Measurements from ENCODE around the gene SPINT1.

The SPINT1 gene

DNA sequence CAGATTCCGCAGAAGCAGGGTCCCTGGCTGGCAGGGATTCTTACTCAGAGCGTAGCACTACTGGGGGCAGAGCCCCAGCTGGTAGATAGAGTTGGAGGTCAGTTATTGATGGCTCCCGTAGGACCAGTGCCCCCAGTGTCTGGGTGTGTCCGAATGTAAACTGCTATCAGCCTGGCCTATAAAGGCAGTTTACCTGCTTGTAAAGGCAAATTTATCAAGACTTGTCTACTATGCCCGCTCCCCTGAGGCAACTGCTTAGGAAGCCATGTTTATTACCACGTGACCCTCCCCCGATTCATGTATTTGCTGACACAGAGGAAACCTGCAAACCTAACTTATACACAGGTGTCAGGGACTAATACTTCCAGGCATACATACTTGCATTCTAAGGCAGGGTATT, 14.7 kb upstream of the SPINT1 start:
- no peak for DNase-seq (ENCODE audit: low read depth)

DNA sequence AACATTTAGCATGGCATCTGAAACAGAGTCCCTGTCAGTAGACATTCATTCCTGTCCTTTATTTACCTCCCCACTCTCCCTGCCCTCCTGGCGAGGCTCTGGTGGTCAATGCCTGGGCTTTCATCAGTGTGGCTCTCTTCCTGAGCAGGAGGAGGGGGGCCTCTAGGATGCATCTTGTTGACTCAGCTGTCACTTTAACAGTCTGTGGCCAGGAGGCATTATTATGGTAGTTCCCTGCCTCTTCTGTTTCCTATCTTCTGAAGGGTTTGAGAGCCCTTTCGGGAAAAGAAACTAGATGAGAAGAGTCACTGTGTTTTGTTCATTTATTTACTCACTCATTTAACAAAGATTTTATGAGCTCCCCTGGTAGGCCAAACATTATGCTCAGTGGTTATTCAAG, 13.0 kb upstream of the SPINT1 start:
- no peak for DNase-seq (ENCODE audit: low read depth)

DNA sequence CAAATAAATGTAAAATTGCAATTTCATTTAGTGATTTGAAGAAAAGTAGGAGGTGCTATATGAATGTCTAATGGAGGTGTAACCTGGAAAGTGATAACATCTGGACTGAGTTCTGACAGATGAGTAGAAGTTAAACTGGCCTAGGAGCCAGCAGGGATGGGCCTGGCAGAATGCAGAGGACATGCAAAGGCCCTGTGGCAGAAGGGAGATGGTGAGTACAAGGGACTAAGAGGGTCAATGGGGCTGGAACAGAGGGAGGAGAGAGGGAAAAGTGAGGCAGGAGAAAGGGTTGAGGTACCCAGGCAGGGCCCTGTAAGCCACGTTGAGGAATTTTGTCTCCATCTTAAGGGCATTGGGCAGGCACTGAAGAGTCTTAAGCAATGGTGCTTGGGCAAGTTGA, 12.0 kb upstream of the SPINT1 start:
- no peak for DNase-seq (ENCODE audit: low read depth)

- DNase-seq (ENCODE audit: low read depth), result no peak
Measured at GRCh38 chr15:40832903-40833302, 10.9 kb upstream of the SPINT1 start.

DNA sequence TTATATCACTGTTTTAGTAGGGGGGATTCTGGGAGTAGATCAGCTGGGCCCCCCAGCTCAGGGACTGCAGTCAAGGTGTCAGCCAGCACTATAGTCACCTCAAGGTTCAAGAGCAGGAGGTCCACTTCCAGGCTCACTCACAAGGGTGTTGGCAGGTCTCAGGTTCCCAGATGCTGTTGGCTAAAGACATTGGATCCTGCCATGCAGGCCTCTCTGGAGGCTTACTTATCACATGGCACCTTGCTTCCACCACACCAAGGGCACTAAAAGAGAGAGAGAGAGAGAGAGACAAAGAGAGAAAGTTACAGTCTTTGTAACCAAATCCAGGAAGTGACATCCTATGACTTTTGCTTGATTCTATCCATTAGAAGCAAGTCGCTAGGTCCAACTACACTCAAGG, 7.8 kb upstream of the SPINT1 start:
- no peak for DNase-seq (ENCODE audit: low read depth)

GRCh38 chr15:40838756-40839155, 5.1 kb upstream of the SPINT1 start:
- no peak for DNase-seq (ENCODE audit: low read depth)

- no peak for DNase-seq (ENCODE audit: low read depth)
Measured at GRCh38 chr15:40841741-40842140, 2.1 kb upstream of the SPINT1 start.

GRCh38 chr15:40843261-40843884, 475 bp upstream of the SPINT1 start:
- DNase-seq (ENCODE audit: low read depth), result no peak

DNA sequence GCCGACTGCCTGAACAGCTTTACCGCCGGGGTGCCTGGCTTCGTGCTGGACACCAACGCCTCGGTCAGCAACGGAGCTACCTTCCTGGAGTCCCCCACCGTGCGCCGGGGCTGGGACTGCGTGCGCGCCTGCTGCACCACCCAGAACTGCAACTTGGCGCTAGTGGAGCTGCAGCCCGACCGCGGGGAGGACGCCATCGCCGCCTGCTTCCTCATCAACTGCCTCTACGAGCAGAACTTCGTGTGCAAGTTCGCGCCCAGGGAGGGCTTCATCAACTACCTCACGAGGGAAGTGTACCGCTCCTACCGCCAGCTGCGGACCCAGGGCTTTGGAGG, 815 bp downstream of the SPINT1 start:
- no peak for DNase-seq (ENCODE audit: low read depth)

GRCh38 chr15:40845036-40845435, 1.2 kb downstream of the SPINT1 start:
- DNase-seq (ENCODE audit: low read depth), result no peak

DNA sequence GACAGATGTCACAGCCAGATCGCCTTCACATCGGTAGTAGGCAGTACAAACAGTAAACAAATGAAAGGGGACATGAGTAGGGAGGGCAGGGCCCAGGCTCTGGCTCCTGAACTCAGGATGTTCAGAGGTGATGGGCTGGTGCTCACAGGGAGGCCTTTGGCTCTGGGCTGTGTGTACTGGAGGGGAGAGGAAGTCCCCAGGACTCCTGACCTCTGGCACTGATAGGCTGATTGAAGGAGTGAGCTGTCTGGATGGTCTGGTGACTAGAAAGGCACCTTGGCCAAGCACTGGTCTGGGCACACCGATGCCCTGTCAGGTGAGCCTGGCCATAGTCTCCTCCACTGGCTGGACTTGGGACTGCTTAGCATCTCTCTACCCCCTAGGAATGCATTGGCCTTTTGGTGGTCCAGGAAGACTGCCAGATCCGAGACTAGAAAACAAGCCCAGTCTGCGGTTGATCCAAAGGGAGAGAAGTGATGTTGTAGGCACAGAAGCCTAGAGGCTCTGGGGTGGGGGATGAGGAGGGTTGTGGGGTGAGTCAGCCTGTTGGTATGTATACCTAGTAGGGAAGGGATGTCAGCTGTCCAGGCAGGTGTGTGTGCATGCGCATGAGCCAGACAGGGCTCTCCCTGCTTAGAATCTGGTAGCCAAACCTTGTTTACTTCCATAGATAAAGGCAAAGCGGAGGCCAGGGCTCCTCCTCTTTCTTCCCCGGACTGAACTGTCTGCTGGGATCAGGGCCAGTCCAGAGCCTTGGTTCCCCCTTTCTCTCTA, 1.9 kb downstream of the SPINT1 start:
- DNase-seq (ENCODE audit: low read depth), result no peak

DNA sequence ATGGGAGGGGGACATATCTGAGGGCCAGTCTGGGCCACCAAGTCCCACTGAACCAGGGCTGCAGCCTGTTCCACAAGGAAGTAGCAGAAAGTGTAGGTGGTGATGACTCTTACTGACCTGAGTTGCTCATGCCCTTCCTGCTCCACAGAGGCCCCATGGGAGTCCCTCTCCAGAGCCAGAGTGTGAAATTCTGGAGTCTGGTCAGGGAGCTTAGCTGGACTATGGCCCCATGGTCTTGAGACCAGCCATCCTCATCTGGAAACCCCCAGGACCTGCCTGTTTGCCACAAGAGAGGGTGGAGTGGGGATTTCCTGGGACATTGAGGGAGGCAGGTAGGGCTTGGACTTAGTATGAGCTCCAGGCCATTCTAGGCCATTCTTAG, 3.0 kb downstream of the SPINT1 start:
- DNase-seq (ENCODE audit: low read depth), result no peak

GRCh38 chr15:40847223-40847961, 3.5 kb downstream of the SPINT1 start:
- no peak for DNase-seq (ENCODE audit: low read depth)

DNA sequence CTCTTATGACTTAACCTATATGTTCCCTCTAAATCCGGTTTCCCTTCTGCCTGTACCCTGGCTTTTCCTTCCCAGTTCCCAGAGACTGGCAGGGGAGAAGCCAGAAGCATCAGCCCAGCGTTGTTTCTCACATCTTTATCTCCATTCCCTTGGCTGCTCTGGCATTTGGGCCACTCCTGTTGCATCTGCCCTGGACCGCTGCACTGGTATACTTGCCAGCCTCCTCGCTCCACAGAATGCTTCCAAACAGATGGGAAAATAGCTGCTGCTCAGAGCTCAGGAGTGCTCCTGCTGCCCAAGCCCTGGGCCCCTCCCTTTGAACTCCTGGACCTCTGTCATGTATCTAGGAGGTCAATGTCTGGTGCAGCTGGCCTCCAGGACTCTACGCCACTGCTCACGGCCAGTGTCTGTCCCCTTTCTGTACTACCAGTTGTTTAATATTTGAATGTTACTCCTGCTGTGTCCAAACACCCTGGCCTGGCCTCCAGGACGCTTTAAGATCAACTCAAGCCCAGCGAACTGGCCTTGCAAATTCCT, 6.8 kb downstream of the SPINT1 start:
- DNase-seq (ENCODE audit: low read depth), result no peak

GRCh38 chr15:40852529-40852928, 8.7 kb downstream of the SPINT1 start:
- DNase-seq (ENCODE audit: low read depth), result no peak

DNA sequence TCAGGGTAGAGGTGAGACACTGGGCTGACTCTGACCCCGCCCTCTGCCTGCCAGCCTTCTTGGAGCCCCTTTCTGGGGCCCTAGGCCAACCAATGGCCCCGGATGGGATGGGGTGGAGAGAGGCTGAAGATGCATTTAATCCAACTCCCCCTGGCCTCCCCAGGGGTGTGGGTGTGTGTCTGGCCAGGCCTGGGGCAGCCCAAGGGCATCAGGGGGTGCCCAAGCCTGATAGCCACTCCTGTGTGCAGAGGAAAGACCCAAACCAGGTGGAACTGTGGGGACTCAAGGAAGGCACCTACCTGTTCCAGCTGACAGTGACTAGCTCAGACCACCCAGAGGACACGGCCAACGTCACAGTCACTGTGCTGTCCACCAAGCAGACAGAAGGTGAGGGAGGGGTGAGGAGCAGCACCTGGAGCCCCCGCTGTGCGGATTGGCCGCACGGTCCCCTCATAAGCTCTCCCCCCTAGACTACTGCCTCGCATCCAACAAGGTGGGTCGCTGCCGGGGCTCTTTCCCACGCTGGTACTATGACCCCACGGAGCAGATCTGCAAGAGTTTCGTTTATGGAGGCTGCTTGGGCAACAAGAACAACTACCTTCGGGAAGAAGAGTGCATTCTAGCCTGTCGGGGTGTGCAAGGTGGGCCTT, 9.5 kb downstream of the SPINT1 start:
- no peak for DNase-seq (ENCODE audit: low read depth)

- DNase-seq (ENCODE audit: low read depth), result no peak
Measured at GRCh38 chr15:40854161-40854560, 10.3 kb downstream of the SPINT1 start.

- DNase-seq (ENCODE audit: low read depth), result no peak
Measured at GRCh38 chr15:40855706-40856234, 11.9 kb downstream of the SPINT1 start.

DNA sequence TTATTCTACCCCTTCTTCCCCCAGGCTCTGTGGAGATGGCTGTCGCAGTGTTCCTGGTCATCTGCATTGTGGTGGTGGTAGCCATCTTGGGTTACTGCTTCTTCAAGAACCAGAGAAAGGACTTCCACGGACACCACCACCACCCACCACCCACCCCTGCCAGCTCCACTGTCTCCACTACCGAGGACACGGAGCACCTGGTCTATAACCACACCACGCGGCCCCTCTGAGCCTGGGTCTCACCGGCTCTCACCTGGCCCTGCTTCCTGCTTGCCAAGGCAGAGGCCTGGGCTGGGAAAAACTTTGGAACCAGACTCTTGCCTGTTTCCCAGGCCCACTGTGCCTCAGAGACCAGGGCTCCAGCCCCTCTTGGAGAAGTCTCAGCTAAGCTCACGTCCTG, 12.9 kb downstream of the SPINT1 start:
- no peak for DNase-seq (ENCODE audit: low read depth)

DNA sequence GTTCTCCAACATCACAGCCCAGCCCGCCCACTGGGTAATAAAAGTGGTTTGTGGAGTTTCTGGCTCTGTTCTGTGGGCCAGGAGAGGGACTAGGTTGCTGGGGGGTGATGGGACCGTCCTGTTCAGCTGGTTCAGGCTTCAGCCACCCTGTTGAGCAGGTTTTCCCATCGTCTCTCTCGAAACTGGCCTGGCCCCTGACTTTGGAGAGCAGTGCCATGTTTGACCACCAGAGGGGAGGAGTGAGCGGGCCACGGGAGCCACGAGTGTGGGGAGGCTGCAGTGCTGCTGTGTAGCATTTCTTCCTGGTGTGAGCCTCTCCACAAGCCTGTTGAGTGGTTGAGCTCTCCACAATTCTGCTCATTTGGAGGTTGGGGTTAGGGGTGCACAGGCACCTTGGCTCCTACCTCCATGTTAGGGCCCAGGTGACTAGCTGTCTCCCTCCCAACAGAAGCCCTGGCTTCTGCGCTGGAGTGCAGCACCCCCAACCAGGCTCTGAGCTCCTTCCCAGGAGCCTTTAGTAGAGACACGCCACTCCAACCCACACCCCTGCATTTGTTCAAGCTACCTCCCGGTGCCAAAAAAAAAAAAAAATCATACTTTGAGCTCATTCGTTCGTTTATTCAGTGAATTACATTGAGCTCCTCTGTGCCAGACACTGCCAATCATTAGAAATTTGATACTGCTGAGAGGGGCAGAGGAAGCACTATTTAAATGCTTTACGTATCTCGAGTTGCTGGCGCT, 13.9 kb downstream of the SPINT1 start:
- DNase-seq (ENCODE audit: low read depth), result peak; percentile 76

- DNase-seq (ENCODE audit: low read depth), result no peak
Measured at GRCh38 chr15:40858706-40859105, 14.9 kb downstream of the SPINT1 start.

All from stimulated activated CD8-positive, alpha-beta memory T cell treated with anti-CD3 and anti-CD28 coated beads, Interleukin-15, amount 100 ng/mL, for 1 hour (primary cell).